H4 (cell line): ENCODE measurements around the gene CNKSR3. TPM values are rescaled to one million over a fixed set of nuclear protein-coding genes. Genes with fewer than 3 reads are reported as not detected.
A peak's percentile ranks its signal among the peaks of the same experiment; 100 is the strongest.
"Not testable (repeated sequence)": the region's sequence is repeated elsewhere in the genome, so short reads cannot be mapped to it uniquely, and the experiment has no call there.

Experiments used
- DNase-seq: peaks from one replicate; pipeline ENCODE4 v3.0.0-alpha.2; 2015; ENCODE audit warnings: low spot score
- total RNA-seq: library from RNA; depleted of rRNA; stranded (reverse); fragments of >200 nt; shearing (Covaris generic); gene quantifications from 2 replicates; pipeline ENCODE4 v1.2.3, GENCODE V29; 2014; rRNA removed

The CNKSR3 gene
- 8.1 and 8.3 TPM in 2 replicates for total RNA-seq

DNA sequence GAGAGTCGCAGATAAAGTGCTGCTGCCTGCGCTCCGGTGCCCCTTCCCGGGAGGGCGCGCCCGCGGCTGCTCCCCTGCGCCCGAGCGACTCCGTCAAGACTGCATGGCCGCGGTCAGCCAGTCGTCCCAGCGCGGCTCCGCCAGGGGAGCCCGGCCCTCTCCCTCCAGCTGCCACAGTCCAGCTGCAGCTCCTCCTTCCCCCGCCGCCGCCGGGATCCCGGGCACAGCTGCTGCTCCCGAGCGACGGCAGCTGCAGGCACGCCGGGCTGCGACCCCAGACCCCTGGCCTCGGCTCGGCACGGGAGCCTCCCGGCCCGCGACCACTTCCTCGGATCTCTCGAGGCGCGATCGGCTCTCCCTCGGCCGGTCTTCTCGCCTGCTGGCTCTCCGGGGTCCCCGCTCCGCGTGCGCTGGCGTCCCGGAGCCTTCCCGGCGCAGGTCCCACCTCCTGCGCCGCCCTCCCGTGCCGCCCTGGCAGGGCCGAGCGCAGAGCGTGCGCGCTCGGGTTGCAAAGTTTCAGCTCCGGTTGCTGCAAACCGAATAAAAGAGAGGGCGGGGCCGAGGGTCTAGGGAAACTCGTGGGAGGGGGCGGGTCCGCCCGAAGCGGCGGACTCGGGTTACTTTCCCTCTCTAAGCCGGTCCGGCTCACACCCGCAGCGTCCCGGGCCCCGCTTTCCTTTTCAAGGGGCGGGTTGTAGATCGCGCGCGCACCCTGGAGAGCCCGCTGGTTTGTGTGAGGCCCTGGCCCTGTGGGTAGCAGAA lies at the start of gene CNKSR3:
Gene CNKSR3, minus strand, starts transcription at position 542 of the 762 bp plus-strand sequence. CDS start 571 bp downstream, outside the sequence.
- DNase-seq: peak; percentile 76

DNA sequence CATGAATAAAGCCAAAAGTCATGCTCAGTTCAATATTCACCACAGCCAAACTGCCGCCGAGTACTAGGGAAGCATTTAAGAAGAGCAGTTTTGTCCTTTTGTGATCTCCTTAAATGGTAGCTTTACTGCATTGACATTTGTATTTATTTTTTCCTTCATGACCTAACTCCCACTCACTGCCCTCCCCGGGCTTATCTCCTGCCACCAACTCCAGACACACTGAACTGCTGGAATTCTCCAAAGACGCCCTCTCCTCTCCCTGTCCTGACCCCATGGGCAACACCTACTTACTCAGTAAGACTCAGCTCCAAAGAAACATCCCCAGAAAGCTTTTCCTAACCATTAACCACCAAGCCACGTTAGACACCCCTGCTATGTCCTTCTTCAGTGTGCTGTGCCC lies 48.5 kb upstream of the CNKSR3 start:
- no peak for DNase-seq

DNA sequence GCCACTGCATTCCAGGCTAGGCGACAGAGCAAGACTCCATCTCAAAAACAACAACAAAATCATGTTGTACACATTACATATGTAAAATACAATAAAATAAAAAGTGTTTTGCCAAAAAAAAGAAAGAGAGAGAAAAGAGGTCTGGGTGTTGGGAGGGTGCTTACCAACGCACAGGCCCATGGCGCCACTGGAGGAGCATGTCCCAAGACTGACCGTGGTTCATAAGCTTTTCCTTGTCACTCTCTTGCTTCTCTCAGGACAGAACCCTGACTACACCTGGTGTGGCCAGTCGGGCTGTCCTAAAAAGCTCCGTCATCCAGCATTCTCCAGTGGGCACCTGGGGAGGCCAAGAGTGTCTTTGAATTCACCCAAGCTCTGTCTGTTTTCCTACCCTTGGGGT lies 48.0 kb upstream of the CNKSR3 start:
- DNase-seq: no peak

DNA sequence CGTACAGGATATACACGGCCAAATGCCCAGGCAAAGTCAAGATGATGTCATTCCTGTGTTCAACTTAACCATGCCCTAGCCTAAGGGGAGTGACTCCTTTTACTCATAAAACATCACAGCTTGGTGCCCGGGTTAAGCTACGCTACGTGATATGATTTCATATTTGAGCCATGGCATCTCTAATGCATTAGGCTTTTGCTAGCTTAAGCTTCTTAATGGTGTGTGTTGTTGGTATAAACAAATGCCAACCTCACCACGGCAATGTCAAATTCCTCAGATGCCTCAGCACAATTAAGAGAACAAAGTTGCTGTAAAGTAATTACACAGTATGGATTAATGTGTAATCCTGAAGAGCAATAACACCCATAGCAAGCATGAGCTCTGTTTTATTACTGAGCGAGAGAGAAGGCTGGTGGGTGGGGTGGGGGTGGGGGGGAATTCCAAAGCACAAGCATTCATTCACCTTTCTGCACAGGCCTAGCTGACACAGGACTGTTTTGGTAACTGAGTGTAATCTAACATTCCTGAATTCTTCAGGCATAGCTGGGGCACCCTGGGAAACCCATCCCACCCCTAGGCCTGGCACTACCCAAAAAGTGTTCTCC lies 44.7 kb upstream of the CNKSR3 start:
- peak; percentile 70 for DNase-seq

DNA sequence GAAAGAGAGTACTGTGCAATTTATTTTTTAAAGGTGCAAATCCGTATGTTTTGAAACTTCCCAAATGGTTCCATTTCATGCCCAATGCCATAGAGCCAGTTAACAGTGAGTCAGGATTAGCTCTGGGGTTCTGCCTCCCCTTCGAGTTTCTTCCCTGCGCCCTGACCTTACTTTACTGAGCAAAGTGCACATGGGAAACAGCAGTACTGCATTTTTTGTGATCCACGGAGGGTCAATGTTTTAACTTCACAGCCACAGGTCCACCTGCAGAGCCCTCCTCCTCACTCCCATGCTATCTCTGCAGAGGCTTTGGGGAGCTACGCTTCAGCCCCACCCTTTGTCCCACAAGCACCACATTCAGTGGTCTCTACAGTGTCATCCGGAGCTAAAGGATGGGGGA lies 44.0 kb upstream of the CNKSR3 start:
- DNase-seq: no peak

DNA sequence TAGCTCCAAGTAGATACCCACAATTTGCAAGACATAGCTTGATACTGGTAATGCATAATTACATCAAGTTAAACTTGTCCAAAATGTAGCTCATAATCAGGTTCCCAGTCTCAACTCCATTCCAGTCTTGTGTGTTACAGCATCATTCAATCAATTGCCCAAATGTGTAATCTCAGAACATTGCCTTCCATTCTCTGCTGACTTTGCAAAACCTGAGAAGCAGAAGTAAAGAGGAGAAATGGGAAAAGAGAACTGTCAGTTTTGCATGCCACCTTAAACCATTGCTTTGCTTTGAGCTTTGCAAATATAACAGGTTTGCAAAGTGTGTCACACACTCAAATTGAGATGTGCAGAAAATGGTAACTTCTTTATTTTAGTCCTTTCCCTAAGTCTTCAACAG lies 40.3 kb upstream of the CNKSR3 start:
- no peak for DNase-seq

DNA sequence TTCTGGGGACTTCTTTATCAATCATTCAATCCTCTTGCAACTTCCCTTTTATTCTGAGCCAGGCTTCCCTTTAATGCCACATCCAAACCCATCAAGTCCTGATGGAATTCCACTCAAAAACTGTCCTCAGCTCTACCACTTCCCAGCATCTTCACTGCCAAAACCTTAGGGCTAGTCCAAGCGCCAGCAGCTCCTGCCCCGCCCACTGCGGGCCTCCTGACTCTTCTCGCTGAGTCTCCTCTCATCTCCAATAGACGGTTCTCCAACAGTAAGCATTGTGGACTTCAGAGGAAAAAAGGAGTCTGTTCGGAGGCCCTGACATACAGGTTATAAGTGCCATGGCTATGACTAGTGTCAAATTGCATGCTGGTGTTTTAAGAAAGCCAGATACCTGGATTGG lies 38.7 kb upstream of the CNKSR3 start:
- no peak for DNase-seq

DNA sequence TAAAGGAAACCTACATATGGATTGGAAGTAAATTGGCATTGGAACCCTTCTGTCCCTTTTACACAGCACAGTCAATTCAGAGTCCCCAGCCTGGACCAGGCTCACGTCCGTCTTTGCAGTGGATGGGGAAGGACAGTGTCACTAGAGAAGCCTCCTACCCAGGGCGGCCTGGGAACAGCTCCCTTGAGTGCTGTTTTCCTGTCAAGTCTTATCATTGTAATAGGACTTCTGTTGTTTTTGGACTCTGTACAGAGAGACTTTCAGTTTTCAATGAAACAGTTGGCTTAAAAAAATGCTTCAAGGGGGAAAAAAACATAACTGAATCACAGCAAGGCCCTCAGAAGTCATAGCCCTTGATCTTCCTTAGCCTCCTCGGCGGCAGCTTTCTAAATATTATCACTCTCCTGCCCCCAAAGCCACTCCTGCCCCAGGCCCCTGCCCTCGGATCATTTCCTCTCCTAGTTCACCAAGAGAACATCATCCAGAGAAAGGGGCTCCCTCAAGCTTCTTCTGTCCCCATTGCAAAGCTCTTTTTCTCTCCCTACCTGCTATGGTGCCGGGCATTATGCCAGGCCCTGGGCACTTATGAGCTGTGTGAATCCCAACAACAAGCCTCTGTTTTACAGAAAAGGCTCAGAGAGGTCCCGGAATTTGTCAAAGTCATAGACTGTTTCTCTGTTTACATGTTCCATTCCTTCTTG lies 37.8 kb upstream of the CNKSR3 start:
- DNase-seq: no peak

DNA sequence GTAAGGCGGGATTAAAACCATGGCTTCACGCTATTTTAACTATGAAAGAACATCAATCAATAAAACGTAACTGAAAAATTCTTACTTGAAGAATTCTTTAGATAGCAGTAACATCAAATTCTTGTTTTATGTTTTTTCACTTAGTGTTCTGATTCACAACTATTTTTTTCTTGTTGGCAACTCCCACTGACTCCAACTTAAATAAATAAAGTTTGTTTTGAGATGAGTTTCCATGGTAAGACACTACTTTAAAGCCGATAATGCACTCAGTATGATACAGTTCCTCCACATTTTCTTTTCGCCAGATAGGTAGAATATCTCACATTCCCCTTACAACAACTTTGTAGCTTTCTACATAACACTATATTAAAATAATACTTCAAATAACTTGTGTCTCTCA lies 33.1 kb upstream of the CNKSR3 start:
- no peak for DNase-seq

DNA sequence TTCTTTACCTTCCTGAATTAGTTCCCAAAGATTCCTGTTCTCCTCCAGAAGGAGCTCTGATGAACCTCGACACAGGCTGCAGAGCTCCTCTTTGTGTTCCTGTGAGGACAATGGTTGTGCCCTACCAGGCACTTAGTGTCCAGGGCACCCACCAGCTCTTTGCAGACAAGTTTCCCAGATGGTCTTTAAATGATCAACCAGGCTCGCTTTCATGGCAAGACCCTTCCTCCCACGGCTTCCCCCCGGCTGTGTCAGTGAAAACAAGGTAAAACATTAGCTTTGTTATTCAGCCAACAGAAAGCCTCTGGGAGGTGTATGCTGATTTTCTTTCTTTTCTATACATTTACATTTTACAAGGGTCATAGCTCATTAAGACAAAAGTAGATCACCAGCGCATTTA lies 32.3 kb upstream of the CNKSR3 start:
- DNase-seq: no peak

DNA sequence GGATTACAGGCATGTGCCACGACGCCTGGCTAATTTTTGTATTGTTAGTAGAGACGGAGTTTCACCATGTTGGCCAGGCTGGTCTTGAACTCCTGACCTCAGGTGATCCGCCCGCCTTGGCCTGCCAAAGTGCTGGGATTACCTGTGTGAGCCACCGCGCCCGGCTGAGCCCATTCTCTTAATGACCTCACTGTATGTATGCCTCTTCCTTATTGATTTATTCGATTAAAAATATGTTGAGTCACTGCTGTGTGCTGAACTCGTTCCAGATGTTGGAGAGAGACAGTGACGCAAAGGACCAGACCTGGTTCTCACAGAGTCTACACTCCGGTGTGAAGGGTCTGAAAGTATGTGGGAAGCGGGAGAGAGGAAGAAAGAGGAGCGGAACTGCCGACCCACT lies 31.4 kb upstream of the CNKSR3 start:
- DNase-seq: not testable (repeated sequence)

DNA sequence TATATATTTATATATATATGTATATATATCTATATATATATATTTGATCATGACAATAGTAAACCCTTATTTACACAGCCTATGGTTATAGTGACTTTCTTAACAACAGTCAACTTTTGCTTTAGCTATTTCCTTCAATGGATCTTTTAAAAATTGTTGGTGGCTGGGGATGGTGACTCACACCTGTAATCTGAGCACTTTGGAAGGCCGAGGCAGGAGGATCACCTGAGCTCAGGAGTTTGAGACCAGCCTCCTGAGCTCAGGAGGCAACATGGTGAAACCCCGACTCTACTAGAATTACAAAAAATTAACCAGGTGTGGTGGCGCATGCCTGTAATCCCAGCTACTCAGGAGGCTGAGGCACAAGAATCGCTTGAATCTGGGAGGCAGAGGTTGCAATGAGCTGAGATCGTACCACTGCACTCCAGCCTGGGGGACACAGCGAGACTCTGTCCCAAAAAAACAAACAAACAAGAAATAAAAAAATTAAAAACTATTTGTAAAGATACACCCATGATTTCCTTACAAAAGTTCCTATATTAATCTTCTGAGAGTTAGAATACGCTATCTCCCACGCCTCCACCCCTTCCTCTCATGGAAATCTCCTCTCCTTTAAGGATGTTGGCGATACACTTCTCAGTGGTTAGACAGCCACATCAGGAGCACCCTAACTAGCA lies 29.2 kb upstream of the CNKSR3 start:
- no peak for DNase-seq

DNA sequence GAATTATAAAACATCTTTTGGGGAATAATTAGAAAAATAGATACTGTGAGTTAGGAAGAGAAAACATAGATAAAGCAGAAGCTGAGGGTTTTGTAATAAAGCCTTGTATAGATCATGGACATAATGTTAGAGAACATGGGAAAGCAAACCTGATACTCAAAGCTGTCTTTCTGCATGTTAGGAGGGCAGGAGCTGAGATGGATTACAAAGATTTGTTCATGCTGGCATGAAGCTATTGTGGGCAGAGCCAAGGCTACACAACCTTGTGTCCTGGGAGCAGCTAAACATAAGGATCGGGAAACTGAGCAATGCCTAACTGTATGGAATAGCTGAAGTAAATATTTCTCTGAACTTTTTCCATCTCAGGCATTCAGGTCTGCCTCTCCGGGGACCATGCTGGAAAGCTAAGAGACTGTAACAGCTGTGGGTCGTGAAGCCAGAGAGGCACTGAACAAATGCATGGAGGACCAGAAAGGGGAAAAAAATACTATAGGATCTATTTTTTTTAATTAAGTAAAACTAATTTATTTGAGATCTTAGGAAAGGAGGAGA lies 28.2 kb upstream of the CNKSR3 start:
- no peak for DNase-seq

DNA sequence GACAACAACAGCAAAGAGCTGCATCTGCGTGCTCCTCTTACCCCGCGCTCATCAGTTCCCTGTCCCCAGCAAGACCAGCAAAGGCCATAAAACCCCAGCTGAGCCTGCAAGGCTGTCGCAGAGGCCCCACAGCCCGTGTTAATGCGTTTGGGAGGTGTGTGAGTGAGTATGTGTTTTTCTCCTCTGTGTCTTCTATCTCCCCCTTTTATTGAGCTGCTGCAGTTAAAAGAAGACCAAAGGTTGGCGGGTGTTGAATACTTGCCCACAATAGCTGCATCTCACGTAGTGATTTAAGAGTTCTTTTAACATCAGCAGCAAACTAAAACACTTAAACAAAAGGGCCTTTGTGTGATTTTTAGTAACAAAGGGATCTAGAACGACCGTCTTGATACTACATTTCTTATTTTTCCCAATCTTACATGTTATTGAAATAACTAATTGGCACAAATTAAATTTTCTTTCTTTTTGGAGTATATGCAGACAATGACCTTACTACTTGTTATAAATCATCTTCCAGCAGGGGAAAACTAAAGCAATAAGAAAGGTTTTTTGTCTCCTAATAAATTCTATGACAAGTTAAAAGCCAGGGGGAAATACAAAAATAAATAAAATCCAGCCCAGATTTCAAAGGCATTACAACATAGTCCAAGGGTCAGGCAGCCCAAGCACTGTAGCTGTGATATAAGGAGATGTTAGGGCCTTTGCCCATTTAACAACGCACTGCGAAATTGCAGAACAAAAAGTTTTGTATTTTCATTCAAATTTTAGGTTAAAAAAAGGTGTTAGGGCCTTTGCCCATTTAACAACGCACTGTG lies 27.2 kb upstream of the CNKSR3 start:
- DNase-seq: no peak

DNA sequence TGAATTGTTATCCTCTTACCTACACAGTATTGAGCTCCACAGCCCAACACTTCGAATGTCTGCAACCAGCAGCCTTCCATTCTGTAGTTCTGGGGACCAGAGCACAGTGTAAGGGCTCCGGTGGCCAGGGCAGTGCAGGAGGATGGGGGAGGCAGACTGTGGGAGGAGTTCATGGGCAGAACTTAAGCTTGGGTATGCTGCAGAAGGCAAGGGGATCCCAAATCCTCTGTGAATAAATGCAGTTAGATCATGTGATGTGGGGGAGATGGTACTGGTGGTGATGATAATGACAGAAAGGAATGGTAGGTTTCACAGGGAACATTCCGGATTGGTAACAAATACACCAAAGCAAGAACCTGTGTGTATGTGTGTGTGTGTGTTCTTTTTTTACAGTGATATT lies 26.5 kb upstream of the CNKSR3 start:
- DNase-seq: no peak

DNA sequence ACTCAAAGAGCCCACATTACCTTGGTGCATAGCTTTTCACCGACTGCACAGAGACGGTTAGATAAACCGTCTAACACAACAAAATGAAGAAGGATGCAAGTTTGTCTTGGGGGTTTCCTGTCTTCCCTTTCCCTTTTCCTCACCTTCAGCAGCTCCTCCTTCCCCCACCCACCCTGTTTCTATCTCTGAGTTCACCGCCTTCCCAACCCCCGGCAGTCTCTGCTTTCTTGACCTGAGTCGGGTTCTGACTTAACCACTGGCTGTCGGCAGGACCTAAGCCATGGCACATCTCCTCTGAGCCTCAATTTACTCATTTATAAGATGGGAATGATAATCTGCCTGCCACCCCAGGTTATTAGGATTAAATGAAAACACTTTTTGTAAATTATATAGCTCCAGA lies 25.8 kb upstream of the CNKSR3 start:
- DNase-seq: no peak

DNA sequence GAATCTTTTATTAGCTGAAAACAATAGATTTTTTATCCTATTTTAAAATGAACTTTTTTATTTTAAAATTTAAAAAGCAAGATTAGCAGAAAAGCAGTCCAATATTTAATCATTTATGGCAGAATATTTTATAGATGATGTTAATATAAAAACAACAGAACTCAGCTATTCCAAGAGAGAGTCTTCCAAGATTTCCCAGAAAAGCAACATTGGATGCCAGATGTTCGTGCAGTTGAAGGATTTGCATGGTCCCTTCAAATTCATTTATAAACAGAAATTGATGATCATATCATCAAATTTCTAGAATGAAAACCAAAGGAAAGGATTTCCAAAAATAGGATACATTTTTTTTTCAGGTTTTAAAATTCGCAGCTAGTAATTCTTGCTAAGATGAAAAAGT lies 25.4 kb upstream of the CNKSR3 start:
- no peak for DNase-seq

DNA sequence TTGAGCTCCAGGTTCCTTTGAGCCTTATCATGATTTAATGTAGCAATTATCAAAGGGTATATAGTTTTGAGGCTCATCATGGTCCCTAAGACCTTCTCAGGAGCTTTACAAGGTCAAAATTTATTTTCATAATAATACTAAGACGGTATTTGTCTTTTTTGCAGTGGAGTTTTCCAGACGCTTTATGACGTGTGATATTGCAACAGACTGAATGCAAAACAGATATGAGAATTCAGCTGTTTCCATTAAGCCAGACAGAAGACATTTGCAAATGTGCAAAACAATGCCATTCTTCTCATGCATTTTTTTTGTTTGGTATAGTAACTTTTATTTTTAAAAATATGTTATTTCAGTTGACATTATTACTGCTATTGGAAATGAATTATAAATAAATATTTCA lies 24.7 kb upstream of the CNKSR3 start:
- DNase-seq: no peak

DNA sequence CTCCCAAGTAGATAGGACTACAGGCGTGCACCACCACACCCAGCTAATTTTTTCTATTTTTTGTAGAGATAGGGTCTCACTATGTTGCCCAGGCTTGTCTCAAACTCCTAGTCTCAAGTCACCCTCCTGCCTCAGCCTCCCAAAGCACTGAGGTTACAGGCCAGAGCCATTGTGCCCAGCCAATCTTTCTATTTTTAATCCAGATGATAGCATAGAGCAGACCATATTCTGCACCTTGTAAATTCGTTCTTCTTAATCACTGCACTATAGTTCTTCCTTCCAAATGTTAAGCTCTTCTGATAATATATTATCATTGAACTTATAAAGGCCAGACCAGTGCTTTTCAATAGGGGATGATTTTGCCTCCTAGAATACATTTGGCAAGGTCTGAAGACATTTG lies 24.0 kb upstream of the CNKSR3 start:
- DNase-seq: no peak

DNA sequence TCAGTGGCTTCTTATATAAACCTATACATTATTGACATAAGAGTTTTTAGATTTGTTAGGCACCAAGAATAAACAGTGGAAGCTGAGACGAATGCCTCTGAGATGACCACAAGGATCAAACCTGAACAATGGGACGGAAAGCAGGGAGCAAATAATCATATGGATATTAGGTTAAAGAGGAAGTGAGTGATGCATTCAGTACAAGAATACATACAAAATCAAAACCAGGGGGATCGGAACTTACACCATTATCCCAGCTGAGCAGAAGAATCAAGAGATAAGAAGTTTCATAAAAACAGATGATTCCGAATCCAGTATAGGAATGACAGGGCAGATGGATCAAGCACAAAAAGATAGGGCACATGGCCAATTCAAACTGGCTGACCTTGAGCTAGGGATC lies 21.9 kb upstream of the CNKSR3 start:
- no peak for DNase-seq

DNA sequence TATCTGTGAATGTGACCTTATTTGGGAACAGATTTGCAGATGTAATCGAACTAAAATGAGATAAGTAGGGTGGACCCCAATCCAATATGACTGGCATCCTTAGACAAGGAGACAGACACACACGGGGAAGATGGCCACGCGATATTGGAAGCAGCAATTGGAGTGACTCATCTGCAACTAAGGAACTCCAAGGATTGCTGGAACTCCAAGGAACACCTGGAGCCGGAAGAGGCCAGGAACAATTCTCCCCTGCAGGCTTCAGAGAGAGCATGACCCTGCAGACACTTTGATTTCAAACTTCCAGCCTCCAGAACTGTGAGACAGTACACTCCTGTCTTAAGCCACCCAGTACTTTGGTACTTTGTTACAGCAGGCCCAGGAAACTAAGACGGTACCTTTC lies 19.5 kb upstream of the CNKSR3 start:
- no peak for DNase-seq
